Panc1 (cell line): ENCODE results near the gene SFT2D2.

ENCODE experiments used
- CTCF ChIP-seq: fragments of 450-650 bp; IDR thresholded peaks from 2 replicates; pipeline ENCODE4 v1.5.1; 2017; ENCODE audit warnings: mild to moderate bottlenecking
- POLR2AphosphoS5 ChIP-seq: IDR thresholded peaks from 2 replicates; pipeline ENCODE4 v1.6.1; 2012; ENCODE audit warnings: mild to moderate bottlenecking, low read depth, low read length, moderate library complexity
- REST ChIP-seq, 2 experiments: IDR thresholded peaks; 2 replicates each; pipeline ENCODE4 v1.6.1; 2011 to 2012; ENCODE audit warnings: low read depth in 2 of 2, control low read depth in 1 of 2, low read length in 1 of 2, mild to moderate bottlenecking in 1 of 2, moderate library complexity in 1 of 2; ENCODE audit not compliant: insufficient read depth in 1 of 2
- SIN3A ChIP-seq: IDR thresholded peaks from 2 replicates; pipeline ENCODE4 v1.6.1; 2012; ENCODE audit warnings: low read depth, mild to moderate bottlenecking, low read length, moderate library complexity, borderline replicate concordance; ENCODE audit not compliant: insufficient read depth
- TCF7L2 ChIP-seq: IDR thresholded peaks from 2 replicates; pipeline ENCODE4 v1.6.1; 2011; ENCODE audit warnings: mild to moderate bottlenecking, low read depth, low read length, inconsistent platforms

- TF ChIP-seq POLR2AphosphoS5 (no peak), CTCF (no peak), SIN3A (no peak), REST (IDR thresholded peaks at IDR 0.05; ENCODE audit: insufficient read depth in 1 of 2, low read depth in 2 of 2, low read length in 1 of 2) (no peak), TCF7L2 (no peak)
Measured at GRCh38 chr1:168287237-168287664, 61.4 kb downstream of the SFT2D2 start.
